Muscle of leg (tissue), 16 donors: ENCODE measurements around the gene CKAP2. TPM values are rescaled to one million over a fixed set of nuclear protein-coding genes. Genes with fewer than 3 reads are reported as not detected.
A peak's percentile ranks its signal among the peaks of the same experiment; 100 is the strongest.
"Not testable (repeated sequence)": the region's sequence is repeated elsewhere in the genome, so short reads cannot be mapped to it uniquely, and the experiment has no call there.

Experiments used
- DNase-seq: peaks from one replicate; pipeline ENCODE4 v3.0.0; 2013
- H3K27ac ChIP-seq: one replicate; pipeline ENCODE4 v1.5.1; 2013; ENCODE audit warnings: mild to moderate bottlenecking, low read length, control low read depth
- H3K27me3 ChIP-seq: one replicate; pipeline ENCODE4 v1.6.1; 2013; ENCODE audit warnings: low read length; ENCODE audit not compliant: control insufficient read depth, insufficient read depth
- H3K36me3 ChIP-seq: one replicate; pipeline ENCODE4 v1.6.1; 2013; ENCODE audit warnings: low read length; ENCODE audit not compliant: control insufficient read depth, insufficient read depth
- H3K4me1 ChIP-seq: one replicate; pipeline ENCODE4 v1.6.1; 2013; ENCODE audit warnings: low read length; ENCODE audit not compliant: control insufficient read depth, insufficient read depth
- H3K4me3 ChIP-seq: one replicate; pipeline ENCODE4 v1.5.1; 2013; ENCODE audit warnings: low read length, control low read depth
- H3K9me3 ChIP-seq: replicated peaks from 2 replicates; pipeline ENCODE4 v1.6.1; 2013; ENCODE audit warnings: low read depth, low read length; ENCODE audit not compliant: control insufficient read depth
- WGBS: methylation state at CpG from one replicate; pipeline ENCODE4 v1.1.5; 2013; ENCODE audit warnings: missing lambda C conversion rate; ENCODE audit not compliant: insufficient coverage; 5-methylcytosine and 5-hydroxymethylcytosine counted together
- long read RNA-seq, 11 donors: transcript quantifications; one replicate each; lab custom pipeline, GENCODE V29; 2026
- polyA plus RNA-seq, 8 donors: library from polyadenylated mRNA; unstranded; fragments of 120-200 nt; gene quantifications; one replicate each; pipeline versions ENCODE4 v1.2.1 to v1.2.3, GENCODE V29; 2013; ENCODE audit warnings: inconsistent platforms in 1 of 8, low replicate concordance in 1 of 8; ENCODE audit not compliant: insufficient read length in 8 of 8, insufficient read depth in 1 of 8
- total RNA-seq: library from RNA; stranded (reverse); fragments of 120-200 nt; gene quantifications from one replicate; pipeline ENCODE4 v1.2.4, GENCODE V29; 2013

Gene CKAP2, protein sequence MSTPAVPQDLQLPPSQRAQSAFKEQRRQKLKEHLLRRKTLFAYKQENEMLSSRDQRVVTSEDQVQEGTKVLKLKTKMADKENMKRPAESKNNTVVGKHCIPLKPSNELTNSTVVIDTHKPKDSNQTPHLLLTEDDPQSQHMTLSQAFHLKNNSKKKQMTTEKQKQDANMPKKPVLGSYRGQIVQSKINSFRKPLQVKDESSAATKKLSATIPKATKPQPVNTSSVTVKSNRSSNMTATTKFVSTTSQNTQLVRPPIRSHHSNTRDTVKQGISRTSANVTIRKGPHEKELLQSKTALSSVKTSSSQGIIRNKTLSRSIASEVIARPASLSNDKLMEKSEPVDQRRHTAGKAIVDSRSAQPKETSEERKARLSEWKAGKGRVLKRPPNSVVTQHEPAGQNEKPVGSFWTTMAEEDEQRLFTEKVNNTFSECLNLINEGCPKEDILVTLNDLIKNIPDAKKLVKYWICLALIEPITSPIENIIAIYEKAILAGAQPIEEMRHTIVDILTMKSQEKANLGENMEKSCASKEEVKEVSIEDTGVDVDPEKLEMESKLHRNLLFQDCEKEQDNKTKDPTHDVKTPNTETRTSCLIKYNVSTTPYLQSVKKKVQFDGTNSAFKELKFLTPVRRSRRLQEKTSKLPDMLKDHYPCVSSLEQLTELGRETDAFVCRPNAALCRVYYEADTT
- 20.3 TPM for total RNA-seq
- polyA plus RNA-seq, result 10 to 100 TPM; 21.4 to 42.4 (median 37.4) TPM
- long read RNA-seq, donor 1, partial matches to known transcripts, result 0 of 1 reads
- long read RNA-seq, donor 1, other reads (novel, unspliced or antisense), result 0 of 1 reads
- long read RNA-seq, donor 2, partial matches to known transcripts, result 0 of 4 reads
- long read RNA-seq, donor 2, other reads (novel, unspliced or antisense), result 0 of 4 reads
- long read RNA-seq, donor 3, transcript CKAP2-201 (9 exons, 3,375 nt), result major isoform, 11 of 14 reads
- long read RNA-seq, donor 3, partial matches to known transcripts, result 0 of 14 reads
- long read RNA-seq, donor 3, other reads (novel, unspliced or antisense), result 0 of 14 reads
- long read RNA-seq, donor 4, partial matches to known transcripts, result 0 of 6 reads
- long read RNA-seq, donor 4, other reads (novel, unspliced or antisense), result 0 of 6 reads
- long read RNA-seq, donor 5, transcript CKAP2-201 (9 exons, 3,375 nt), result major isoform, 8 of 63 reads
- long read RNA-seq, donor 5, partial matches to known transcripts, result 42 of 63 reads
- long read RNA-seq, donor 5, other reads (novel, unspliced or antisense), result 7 of 63 reads
- long read RNA-seq, donor 6, transcript CKAP2-201 (9 exons, 3,375 nt), result major isoform, 5 of 15 reads
- long read RNA-seq, donor 6, partial matches to known transcripts, result 7 of 15 reads
- long read RNA-seq, donor 6, other reads (novel, unspliced or antisense), result 0 of 15 reads
- long read RNA-seq, donor 7, transcript CKAP2-201 (9 exons, 3,375 nt), result major isoform, 8 of 24 reads
- long read RNA-seq, donor 7, partial matches to known transcripts, result 12 of 24 reads
- long read RNA-seq, donor 7, other reads (novel, unspliced or antisense), result 0 of 24 reads
- long read RNA-seq, donor 8, partial matches to known transcripts, result 0 of 3 reads
- long read RNA-seq, donor 8, other reads (novel, unspliced or antisense), result 0 of 3 reads
- long read RNA-seq, donor 9, partial matches to known transcripts, result 11 of 17 reads
- long read RNA-seq, donor 9, other reads (novel, unspliced or antisense), result 0 of 17 reads
- long read RNA-seq, donor 10, transcript CKAP2-201 (9 exons, 3,375 nt), result major isoform, 5 of 24 reads
- long read RNA-seq, donor 10, partial matches to known transcripts, result 16 of 24 reads
- long read RNA-seq, donor 10, other reads (novel, unspliced or antisense), result 0 of 24 reads
- long read RNA-seq, donor 11, partial matches to known transcripts, result 0 of 3 reads
- long read RNA-seq, donor 11, other reads (novel, unspliced or antisense), result 0 of 3 reads

- WGBS, result under 1% methylated on average over 53 of the region's 56 CpGs
- Histone ChIP-seq H3K4me3 (peak within 1 kb of the TSS; percentile 78), H3K27me3 (no peaks in the 10 kb centered on the region), H3K4me1 (peaks cover 9% of the 10 kb centered on the region), H3K36me3 (peaks cover 13% of the 10 kb centered on the region), H3K9me3 (no peaks in the 10 kb centered on the region), H3K27ac (peak within 1 kb of the TSS; percentile 97)
- DNase-seq, result peak; percentile 98
These were observed at the start of gene CKAP2 for GRCh38 chr13:52454820-52455676. Gene CKAP2, plus strand, starts transcription at chr13:52455478. Its CDS starts 79 bp downstream, at chr13:52455557.

GRCh38 chr13:52405767-52406494 lies 49.3 kb upstream of the CKAP2 start, which contains the start of gene THSD1:
Gene THSD1, minus strand, starts transcription at chr13:52406172. Its CDS starts 3,572 bp downstream, at chr13:52402600.
- Histone ChIP-seq H3K4me3 (peak within 1 kb of the TSS; percentile 58), H3K4me1 (peaks cover 4% of the 10 kb centered on the region), H3K27ac (peak within 1 kb of the TSS; percentile 76), H3K36me3 (peaks cover 4% of the 10 kb centered on the region), H3K9me3 (no peaks in the 10 kb centered on the region), H3K27me3 (peaks cover 2% of the 10 kb centered on the region)
- under 1% methylated on average over 59 of the region's 68 CpGs for WGBS
- DNase-seq, result peak; percentile 82

GRCh38 chr13:52406629-52407028 lies 48.6 kb upstream of the CKAP2 start:
- peaks cover 4% of the 10 kb centered on the region for H3K36me3 ChIP-seq
- peaks cover 4% of the 10 kb centered on the region for H3K4me1 ChIP-seq
- H3K9me3 ChIP-seq, result no peaks in the 10 kb centered on the region
- H3K27ac ChIP-seq, result peak overlapping the region; percentile 76
- WGBS, result no CpG with 5 or more reads among the region's 4 CpGs
- H3K4me3 ChIP-seq, result peak overlapping the region; percentile 58
- H3K27me3 ChIP-seq, result peaks cover 2% of the 10 kb centered on the region
- DNase-seq, result no peak

- not testable (repeated sequence) for DNase-seq, H3K4me3 ChIP-seq, H3K27me3 ChIP-seq, H3K9me3 ChIP-seq, H3K36me3 ChIP-seq, H3K27ac ChIP-seq, H3K4me1 ChIP-seq
- WGBS, result 91% methylated on average over 7 of the region's 12 CpGs
These were observed 47.8 kb upstream of the CKAP2 start for GRCh38 chr13:52407436-52407835.

GRCh38 chr13:52408071-52408658 lies 47.1 kb upstream of the CKAP2 start:
- not testable (repeated sequence) for H3K36me3 ChIP-seq, H3K4me1 ChIP-seq, H3K27ac ChIP-seq, H3K9me3 ChIP-seq, DNase-seq, H3K27me3 ChIP-seq, H3K4me3 ChIP-seq
- WGBS, result 92% methylated on average over 15 of the region's 33 CpGs

GRCh38 chr13:52411629-52412028 lies 43.6 kb upstream of the CKAP2 start:
- Histone ChIP-seq H3K4me1 (no peaks in the 10 kb centered on the region), H3K27me3 (no peaks in the 10 kb centered on the region), H3K27ac (no peak overlapping the region), H3K9me3 (no peaks in the 10 kb centered on the region), H3K4me3 (no peak overlapping the region), H3K36me3 (peaks cover 19% of the 10 kb centered on the region)
- WGBS, result no CpG with 5 or more reads among the region's 4 CpGs
- no peak for DNase-seq

DNA sequence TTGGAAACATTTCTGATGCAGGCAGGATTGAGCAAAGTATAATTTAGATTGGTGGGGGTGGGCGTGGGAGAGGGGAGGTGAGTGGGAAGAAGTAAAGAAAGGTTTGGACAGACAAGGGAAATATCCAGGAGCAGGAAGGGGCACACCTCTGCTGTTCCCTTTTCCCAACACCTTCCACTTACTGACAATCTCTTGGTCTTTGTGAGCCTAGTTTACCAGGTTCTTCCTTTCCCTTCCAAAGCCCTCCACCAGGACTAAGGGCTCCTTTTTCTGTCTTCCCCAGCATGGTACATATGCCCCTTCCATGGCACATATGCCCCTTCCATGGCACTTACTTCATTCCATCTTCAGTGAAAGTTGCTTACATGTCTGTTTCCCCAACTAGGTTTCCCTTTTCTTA lies 43.1 kb upstream of the CKAP2 start:
- Histone ChIP-seq H3K27ac (no peak overlapping the region), H3K36me3 (peaks cover 19% of the 10 kb centered on the region), H3K4me1 (no peaks in the 10 kb centered on the region), H3K27me3 (no peaks in the 10 kb centered on the region), H3K4me3 (no peak overlapping the region), H3K9me3 (no peaks in the 10 kb centered on the region)
- no CpG with 5 or more reads among the region's 1 CpG for WGBS
- DNase-seq, result no peak

- Histone ChIP-seq H3K4me3 (no peak overlapping the region), H3K4me1 (peaks cover 1% of the 10 kb centered on the region), H3K27me3 (no peaks in the 10 kb centered on the region), H3K36me3 (peaks cover 28% of the 10 kb centered on the region), H3K27ac (no peak overlapping the region), H3K9me3 (no peaks in the 10 kb centered on the region)
- DNase-seq, result no peak
- WGBS, result no CpG with 5 or more reads among the region's 1 CpG
These were observed 41.2 kb upstream of the CKAP2 start for GRCh38 chr13:52414051-52414450.
